22Rv1 (cell line): ENCODE measurements around the gene THAP4.

Experiments used
- H3K27ac ChIP-seq: fragments of 450-650 bp; 2 replicates; pipeline ENCODE4 v1.5.1; 2017
- ZFX ChIP-seq: fragments of 450-650 bp; IDR thresholded peaks from 2 replicates; pipeline ENCODE4 v1.6.1; 2017; ENCODE audit warnings: antibody characterized with exemption, borderline replicate concordance
- TF ChIP-seq, protein P1 (sequence below): fragments of 450-650 bp; IDR thresholded peaks from 2 replicates; pipeline ENCODE4 v1.5.1; 2017; ENCODE audit warnings: mild to moderate bottlenecking

Gene THAP4

GRCh38 chr2:241563571-241563980 is 73.4 kb downstream of the THAP4 start:
- no peak for TF ChIP-seq ZFX
- TF ChIP-seq, protein P1, sequence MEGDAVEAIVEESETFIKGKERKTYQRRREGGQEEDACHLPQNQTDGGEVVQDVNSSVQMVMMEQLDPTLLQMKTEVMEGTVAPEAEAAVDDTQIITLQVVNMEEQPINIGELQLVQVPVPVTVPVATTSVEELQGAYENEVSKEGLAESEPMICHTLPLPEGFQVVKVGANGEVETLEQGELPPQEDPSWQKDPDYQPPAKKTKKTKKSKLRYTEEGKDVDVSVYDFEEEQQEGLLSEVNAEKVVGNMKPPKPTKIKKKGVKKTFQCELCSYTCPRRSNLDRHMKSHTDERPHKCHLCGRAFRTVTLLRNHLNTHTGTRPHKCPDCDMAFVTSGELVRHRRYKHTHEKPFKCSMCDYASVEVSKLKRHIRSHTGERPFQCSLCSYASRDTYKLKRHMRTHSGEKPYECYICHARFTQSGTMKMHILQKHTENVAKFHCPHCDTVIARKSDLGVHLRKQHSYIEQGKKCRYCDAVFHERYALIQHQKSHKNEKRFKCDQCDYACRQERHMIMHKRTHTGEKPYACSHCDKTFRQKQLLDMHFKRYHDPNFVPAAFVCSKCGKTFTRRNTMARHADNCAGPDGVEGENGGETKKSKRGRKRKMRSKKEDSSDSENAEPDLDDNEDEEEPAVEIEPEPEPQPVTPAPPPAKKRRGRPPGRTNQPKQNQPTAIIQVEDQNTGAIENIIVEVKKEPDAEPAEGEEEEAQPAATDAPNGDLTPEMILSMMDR, result no peak
- H3K27ac ChIP-seq, result no peak overlapping the region

- H3K27ac ChIP-seq, result no peak overlapping the region
- TF ChIP-seq, protein P1, result no peak
- no peak for TF ChIP-seq ZFX
These were observed 73.9 kb downstream of the THAP4 start for GRCh38 chr2:241563031-241563507.

DNA sequence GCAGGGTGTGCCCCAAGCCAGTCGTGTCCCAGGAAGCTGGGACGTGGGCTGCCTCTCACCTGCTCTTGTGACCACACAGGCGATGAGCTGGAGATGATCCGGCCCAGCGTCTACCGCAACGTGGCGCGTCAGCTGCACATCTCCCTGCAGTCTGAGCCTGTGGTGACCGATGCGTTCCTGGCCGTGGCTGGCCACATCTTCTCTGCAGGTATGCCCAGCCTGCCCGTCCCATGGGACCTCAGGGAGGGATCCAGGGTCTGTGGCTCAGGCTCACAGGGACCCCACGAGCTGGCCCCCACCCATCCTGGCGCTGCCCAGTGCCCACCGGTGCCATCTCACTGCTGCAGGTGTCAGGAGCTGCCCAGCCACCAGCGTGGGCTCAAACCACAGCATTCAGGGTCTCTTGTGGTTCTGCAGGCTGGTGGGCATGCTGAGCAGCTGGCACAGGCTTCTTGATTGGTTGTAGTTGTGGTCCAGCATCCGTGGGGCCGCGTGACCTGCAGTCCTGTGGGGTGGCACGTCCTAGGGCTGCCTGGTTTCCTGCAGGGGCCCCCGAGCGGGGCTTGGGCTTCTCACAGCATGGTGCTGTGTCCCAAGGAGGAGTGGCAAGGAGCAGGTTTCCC is 74.6 kb downstream of the THAP4 start:
- H3K27ac ChIP-seq, result no peak overlapping the region
- TF ChIP-seq ZFX, result no peak
- TF ChIP-seq, protein P1, result no peak

- no peak overlapping the region for H3K27ac ChIP-seq
- TF ChIP-seq ZFX, result no peak
- TF ChIP-seq, protein P1, result no peak
These were observed 75.1 kb downstream of the THAP4 start for GRCh38 chr2:241561832-241562231.

- TF ChIP-seq ZFX, result no peak
- TF ChIP-seq, protein P1, result no peak
These were observed 76.0 kb downstream of the THAP4 start for GRCh38 chr2:241560883-241561474.

DNA sequence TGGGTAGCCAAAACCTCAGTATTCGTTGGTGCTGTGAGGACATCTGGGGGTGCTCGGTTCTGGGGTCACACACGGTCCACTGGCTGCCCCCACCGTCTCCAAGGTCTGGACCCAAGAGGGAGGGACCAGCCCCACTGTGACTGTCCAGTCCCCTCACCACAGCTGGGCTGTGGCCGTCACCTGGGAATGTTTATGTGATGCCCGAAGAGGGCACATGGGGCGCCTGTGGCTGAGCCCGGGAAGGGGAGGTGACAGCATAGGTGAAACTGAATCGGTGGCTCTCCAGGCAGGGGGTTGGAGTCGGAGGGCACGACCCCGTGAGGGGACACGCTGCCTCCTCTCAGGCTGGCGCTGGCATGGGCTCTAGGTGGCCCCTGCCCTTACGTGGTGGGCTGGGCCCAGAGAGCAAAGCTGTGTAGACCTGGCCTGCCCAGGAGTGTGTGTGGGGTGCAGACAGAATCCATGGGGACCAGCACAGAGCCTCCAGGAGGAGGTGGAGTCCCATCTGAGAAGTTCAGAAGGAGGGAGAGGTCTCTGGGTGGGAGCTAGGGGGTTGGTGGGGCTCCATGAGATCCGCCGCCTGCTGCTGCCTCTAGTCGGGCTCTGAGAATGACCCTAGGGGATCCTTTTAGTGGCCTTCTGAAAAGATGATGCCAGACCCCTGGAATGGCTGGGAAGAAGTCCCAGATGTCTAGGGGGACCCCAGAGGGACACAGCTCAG is 76.6 kb downstream of the THAP4 start:
- no peak overlapping the region; the same call in 1 of the 2 replicates for H3K27ac ChIP-seq
- TF ChIP-seq, protein P1, result no peak
- no peak for TF ChIP-seq ZFX

More at GRCh38 chr2:241560883-241561474, 76.0 kb downstream of the THAP4 start:
- H3K27ac ChIP-seq, result no peak overlapping the region
